Hepatocyte (in vitro differentiated cells): ENCODE measurements around the gene FKRP. TPM values are rescaled to one million over a fixed set of nuclear protein-coding genes. Genes with fewer than 3 reads are reported as not detected.

ENCODE experiments used
- DNase-seq: peaks from one replicate; pipeline ENCODE4 v3.0.0-alpha.2; 2016; ENCODE audit warnings: low spot score
- H2AFZ ChIP-seq: fragments of 200-600 bp; sonication (generic); 2 replicates; pipeline ENCODE4 v1.6.0; 2016; ENCODE audit warnings: antibody characterized with exemption, mild to moderate bottlenecking
- H3K27ac ChIP-seq: fragments of 200-600 bp; sonication (generic); 2 replicates; pipeline ENCODE4 v1.5.1; 2016; ENCODE audit warnings: mild to moderate bottlenecking
- H3K27me3 ChIP-seq: fragments of 200-600 bp; sonication (generic); 2 replicates; pipeline ENCODE4 v1.6.1; 2016
- H3K36me3 ChIP-seq: fragments of 200-600 bp; sonication (generic); replicated peaks from 2 replicates; pipeline ENCODE4 v1.5.1; 2016; ENCODE audit warnings: low read depth; ENCODE audit not compliant: insufficient read depth
- H3K4me1 ChIP-seq: fragments of 200-600 bp; sonication (generic); 2 replicates; pipeline ENCODE4 v1.5.1; 2016; ENCODE audit warnings: mild to moderate bottlenecking, moderate library complexity; ENCODE audit not compliant: insufficient read depth
- H3K4me2 ChIP-seq: fragments of 200-600 bp; sonication (generic); 2 replicates; pipeline ENCODE4 v1.6.0; 2016
- H3K4me3 ChIP-seq: fragments of 200-600 bp; sonication (generic); 2 replicates; pipeline ENCODE4 v1.5.1; 2016; ENCODE audit warnings: mild to moderate bottlenecking
- H3K79me2 ChIP-seq: fragments of 200-600 bp; sonication (generic); 2 replicates; pipeline ENCODE4 v1.6.0; 2017; ENCODE audit warnings: mild to moderate bottlenecking
- H3K9me2 ChIP-seq: fragments of 200-600 bp; sonication (generic); replicated peaks from 2 replicates; pipeline ENCODE4 v1.6.0; 2017; ENCODE audit warnings: mild to moderate bottlenecking; ENCODE audit not compliant: insufficient read depth
- H3K9me3 ChIP-seq: fragments of 200-600 bp; sonication (generic); 2 replicates; pipeline ENCODE4 v1.5.1; 2016; ENCODE audit warnings: low read depth, mild to moderate bottlenecking
- H4K20me1 ChIP-seq: fragments of 200-600 bp; sonication (generic); 2 replicates; pipeline ENCODE4 v1.6.0; 2016; ENCODE audit warnings: mild to moderate bottlenecking; ENCODE audit not compliant: insufficient read depth, poor library complexity, severe bottlenecking
- CTCF ChIP-seq: fragments of 200-600 bp; sonication (generic); IDR thresholded peaks from 2 replicates; pipeline ENCODE4 v1.5.1; 2016; ENCODE audit warnings: antibody characterized with exemption, mild to moderate bottlenecking; ENCODE audit not compliant: poor library complexity
- EZH2 ChIP-seq: fragments of 200-600 bp; sonication (generic); IDR thresholded peaks from 2 replicates; pipeline ENCODE4 v1.6.1; 2016; ENCODE audit warnings: antibody characterized with exemption, mild to moderate bottlenecking, borderline replicate concordance
- EZH2phosphoT487 ChIP-seq: fragments of 200-600 bp; sonication (generic); IDR thresholded peaks from one replicate; pipeline ENCODE4 v1.6.1; 2018; ENCODE audit warnings: antibody characterized with exemption, mild to moderate bottlenecking, low read depth, moderate library complexity; ENCODE audit not compliant: unreplicated experiment, severe bottlenecking
- WGBS: methylation state at CpG from one replicate; pipeline ENCODE4 v1.1.6; 2016; ENCODE audit warnings: low lambda C conversion rate; ENCODE audit errors: missing lambda C conversion rate; 5-methylcytosine and 5-hydroxymethylcytosine counted together
- polyA plus RNA-seq: library from polyadenylated mRNA; unstranded; fragments of >200 nt; fragmentation: Nextera tagmentation; extraction: Ambion mirVana; gene quantifications from 2 replicates; pipeline ENCODE4 v1.2.1, GENCODE V29; 2016
- total RNA-seq: library from RNA; depleted of rRNA; stranded (reverse); fragments of >200 nt; gene quantifications from 2 replicates; pipeline ENCODE4 v1.2.3, GENCODE V29; 2014

FKRP gene
- total and polyA plus RNA-seq, 2 experiments from 2014 or later: 18.7 to 23.6 TPM

GRCh38 chr19:46715620-46715974 is 30.3 kb upstream of the FKRP start:
- no peak for DNase-seq
- Histone ChIP-seq H3K4me1 (peaks cover 11% of the 10 kb centered on the region), H4K20me1 (no peaks in the 10 kb centered on the region), H3K79me2 (peaks cover 40% of the 10 kb centered on the region), H3K4me3 (peak overlapping the region; percentile 94), H3K27me3 (no peaks in the 10 kb centered on the region), H3K9me2 (no peaks in the 10 kb centered on the region), H3K4me2 (peak overlapping the region; percentile 90), H3K27ac (peak overlapping the region; percentile 95), H3K9me3 (no peaks in the 10 kb centered on the region), H2AFZ (no peak overlapping the region), H3K36me3 (no peaks in the 10 kb centered on the region)
- WGBS: 16% methylated on average over 8 of the region's 8 CpGs
- TF ChIP-seq EZH2phosphoT487: no peak
- no peak for TF ChIP-seq CTCF
- no peak for TF ChIP-seq EZH2

- no peaks in the 10 kb centered on the region for H3K36me3 ChIP-seq
- peak overlapping the region; percentile 95 for H3K27ac ChIP-seq
- no peaks in the 10 kb centered on the region for H4K20me1 ChIP-seq
- H3K79me2 ChIP-seq: peaks cover 40% of the 10 kb centered on the region
- no peaks in the 10 kb centered on the region for H3K27me3 ChIP-seq
- H3K9me2 ChIP-seq: no peaks in the 10 kb centered on the region
- 2% methylated on average over 15 of the region's 42 CpGs for WGBS
- peak; percentile 28 for TF ChIP-seq CTCF
- no peak for TF ChIP-seq EZH2phosphoT487
- peaks cover 11% of the 10 kb centered on the region for H3K4me1 ChIP-seq
- peak overlapping the region; percentile 90 for H3K4me2 ChIP-seq
- H2AFZ ChIP-seq: peak overlapping the region; percentile 81
- no peaks in the 10 kb centered on the region for H3K9me3 ChIP-seq
- peak; percentile 57 for DNase-seq
- peak overlapping the region; percentile 94 for H3K4me3 ChIP-seq
Measured at GRCh38 chr19:46715975-46716671, 29.7 kb upstream of the FKRP start.

GRCh38 chr19:46716672-46717033 is 29.2 kb upstream of the FKRP start:
- Histone ChIP-seq H3K27ac (peak overlapping the region; percentile 95), H3K9me3 (no peaks in the 10 kb centered on the region), H2AFZ (peak overlapping the region; percentile 81), H3K4me2 (peak overlapping the region; percentile 90), H4K20me1 (no peaks in the 10 kb centered on the region), H3K79me2 (peaks cover 40% of the 10 kb centered on the region), H3K4me3 (peak overlapping the region; percentile 94), H3K4me1 (peaks cover 11% of the 10 kb centered on the region), H3K27me3 (no peaks in the 10 kb centered on the region), H3K36me3 (no peaks in the 10 kb centered on the region), H3K9me2 (no peaks in the 10 kb centered on the region)
- no peak for TF ChIP-seq CTCF
- TF ChIP-seq EZH2: no peak
- no peak for TF ChIP-seq EZH2phosphoT487
- WGBS: 1% methylated on average over 18 of the region's 20 CpGs
- no peak for DNase-seq
